Measurements from ENCODE around the gene SETD9.

DNA sequence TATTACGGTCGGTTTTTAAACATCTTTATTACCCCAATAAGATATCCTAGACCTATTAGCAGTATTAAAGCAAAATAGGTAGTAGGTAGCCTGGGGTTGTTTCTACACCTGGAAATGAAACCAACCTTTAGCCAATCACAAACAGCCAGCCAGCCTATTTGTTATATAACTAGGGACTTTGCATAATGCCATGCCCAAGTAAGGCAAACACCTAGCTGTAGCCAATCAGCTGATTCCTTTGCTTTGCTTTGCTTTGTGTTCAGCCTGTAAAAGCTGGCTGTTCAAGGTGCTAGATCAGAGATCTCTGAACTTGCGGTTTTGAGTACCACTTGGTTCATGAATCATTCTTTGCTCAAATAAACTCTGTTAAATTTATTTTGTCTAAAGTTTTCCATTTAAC is 46.5 kb upstream of the SETD9 start:
- TF ChIP-seq, protein P1, sequence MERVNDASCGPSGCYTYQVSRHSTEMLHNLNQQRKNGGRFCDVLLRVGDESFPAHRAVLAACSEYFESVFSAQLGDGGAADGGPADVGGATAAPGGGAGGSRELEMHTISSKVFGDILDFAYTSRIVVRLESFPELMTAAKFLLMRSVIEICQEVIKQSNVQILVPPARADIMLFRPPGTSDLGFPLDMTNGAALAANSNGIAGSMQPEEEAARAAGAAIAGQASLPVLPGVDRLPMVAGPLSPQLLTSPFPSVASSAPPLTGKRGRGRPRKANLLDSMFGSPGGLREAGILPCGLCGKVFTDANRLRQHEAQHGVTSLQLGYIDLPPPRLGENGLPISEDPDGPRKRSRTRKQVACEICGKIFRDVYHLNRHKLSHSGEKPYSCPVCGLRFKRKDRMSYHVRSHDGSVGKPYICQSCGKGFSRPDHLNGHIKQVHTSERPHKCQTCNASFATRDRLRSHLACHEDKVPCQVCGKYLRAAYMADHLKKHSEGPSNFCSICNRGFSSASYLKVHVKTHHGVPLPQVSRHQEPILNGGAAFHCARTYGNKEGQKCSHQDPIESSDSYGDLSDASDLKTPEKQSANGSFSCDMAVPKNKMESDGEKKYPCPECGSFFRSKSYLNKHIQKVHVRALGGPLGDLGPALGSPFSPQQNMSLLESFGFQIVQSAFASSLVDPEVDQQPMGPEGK (CRISPR knock-in tag; IDR thresholded peaks at IDR 0.05; ENCODE audit: borderline replicate concordance) = no peak
- TF ChIP-seq ZFP30 (CRISPR knock-in tag; IDR thresholded peaks at IDR 0.05) = no peak
